BJ (cell line): Measurements from ENCODE around the gene EXD1. TPM values are rescaled to one million over a fixed set of nuclear protein-coding genes. Genes with fewer than 3 reads are reported as not detected.

Experiments used
- CTCF ChIA-PET: fragments of 350-600 bp; formaldehyde crosslinking; extraction: SDS; loops from one replicate; lab custom pipeline; 2021; ENCODE audit warnings: antibody characterized with exemption, inconsistent platforms; lab: Yijun Ruan, JAX
- POLR2A ChIA-PET: fragments of 300-600 bp; sonication (Branson Sonifier 250); formaldehyde crosslinking; extraction: SDS; loops from one replicate; lab custom pipeline; 2021; ENCODE audit warnings: antibody characterized with exemption; lab: Charles Lee
- DNase-seq: peaks from one replicate; pipeline ENCODE4 v3.0.0-alpha.2; 2011; ENCODE audit warnings: low read depth
- H3K27me3 ChIP-seq: 2 replicates; pipeline ENCODE4 v1.6.0; 2011; ENCODE audit warnings: low read length; ENCODE audit not compliant: control insufficient read depth, insufficient read depth
- H3K36me3 ChIP-seq: 2 replicates; pipeline ENCODE4 v1.5.1; 2011; ENCODE audit warnings: low read length; ENCODE audit not compliant: control insufficient read depth, insufficient read depth
- H3K4me3 ChIP-seq: 2 replicates; pipeline ENCODE4 v1.5.1; 2011; ENCODE audit warnings: low read depth, mild to moderate bottlenecking, control low read depth, low read length
- polyA plus RNA-seq: library from polyadenylated mRNA; depleted of rRNA; stranded (reverse); fragments of >200 nt; gene quantifications from 2 replicates; pipeline ENCODE4 v1.2.3, GENCODE V29; 2011; rRNA removed
- TF ChIP-seq, protein P1 (sequence below): IDR thresholded peaks from 2 replicates; pipeline ENCODE4 v1.5.1; 2011; ENCODE audit warnings: low read depth, mild to moderate bottlenecking, control low read depth, inconsistent platforms, low read length, moderate library complexity; ENCODE audit not compliant: insufficient read depth

Gene EXD1
- polyA plus RNA-seq, 1 experiment = not detected

DNA sequence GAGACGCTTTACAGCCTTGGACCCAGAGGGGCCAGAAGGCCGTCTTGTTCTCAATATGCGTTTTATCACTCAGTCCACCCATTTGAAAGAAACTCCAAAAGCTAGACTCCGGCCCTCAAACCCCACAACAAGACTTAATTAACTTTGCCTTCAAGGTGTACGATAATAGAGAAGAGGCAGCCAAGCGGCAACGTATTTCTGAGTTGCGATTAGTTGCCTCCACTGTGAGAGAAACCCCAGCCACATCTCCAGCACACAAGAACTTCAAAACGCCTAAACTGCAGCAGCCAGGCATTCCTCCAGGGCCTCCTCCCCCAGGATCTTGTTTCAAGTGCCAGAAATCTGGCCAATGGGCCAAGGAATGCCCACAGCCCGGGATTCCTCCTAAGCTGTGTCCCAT is 97.1 kb downstream of the EXD1 start:
- DNase-seq = no peak
- ChIA-PET POLR2A (no interaction called here), CTCF (no interaction called here)
- Histone ChIP-seq H3K4me3 (no peak overlapping the region), H3K36me3 (no peaks in the 10 kb centered on the region), H3K27me3 (no peaks in the 10 kb centered on the region; the same call in 1 of the 2 replicates)
- TF ChIP-seq, protein P1, sequence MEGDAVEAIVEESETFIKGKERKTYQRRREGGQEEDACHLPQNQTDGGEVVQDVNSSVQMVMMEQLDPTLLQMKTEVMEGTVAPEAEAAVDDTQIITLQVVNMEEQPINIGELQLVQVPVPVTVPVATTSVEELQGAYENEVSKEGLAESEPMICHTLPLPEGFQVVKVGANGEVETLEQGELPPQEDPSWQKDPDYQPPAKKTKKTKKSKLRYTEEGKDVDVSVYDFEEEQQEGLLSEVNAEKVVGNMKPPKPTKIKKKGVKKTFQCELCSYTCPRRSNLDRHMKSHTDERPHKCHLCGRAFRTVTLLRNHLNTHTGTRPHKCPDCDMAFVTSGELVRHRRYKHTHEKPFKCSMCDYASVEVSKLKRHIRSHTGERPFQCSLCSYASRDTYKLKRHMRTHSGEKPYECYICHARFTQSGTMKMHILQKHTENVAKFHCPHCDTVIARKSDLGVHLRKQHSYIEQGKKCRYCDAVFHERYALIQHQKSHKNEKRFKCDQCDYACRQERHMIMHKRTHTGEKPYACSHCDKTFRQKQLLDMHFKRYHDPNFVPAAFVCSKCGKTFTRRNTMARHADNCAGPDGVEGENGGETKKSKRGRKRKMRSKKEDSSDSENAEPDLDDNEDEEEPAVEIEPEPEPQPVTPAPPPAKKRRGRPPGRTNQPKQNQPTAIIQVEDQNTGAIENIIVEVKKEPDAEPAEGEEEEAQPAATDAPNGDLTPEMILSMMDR = no peak

Other genes with a start within 250 kb of the EXD1 start
- 4.3 and 5.2 TPM in 2 replicates for gene INO80, start 114.5 kb downstream of the EXD1 start, polyA plus RNA-seq
- 59.9 and 67.2 TPM in 2 replicates for gene CHP1, start 511 bp upstream of the EXD1 start, polyA plus RNA-seq
- gene OIP5, start 101.8 kb upstream of the EXD1 start, polyA plus RNA-seq = 4.0 and 5.6 TPM in 2 replicates
- 77.4 and 102 TPM in 2 replicates for gene NUSAP1, start 102.1 kb upstream of the EXD1 start, polyA plus RNA-seq
- 8.9 and 17.2 TPM in 2 replicates for gene NDUFAF1, start 171.7 kb upstream of the EXD1 start, polyA plus RNA-seq
- 22.6 and 27.2 TPM in 2 replicates for gene RTF1, start 186.3 kb upstream of the EXD1 start, polyA plus RNA-seq